Nephron (organoid): ENCODE results near the gene SCGB1A1.
A peak's percentile ranks its signal among the peaks of the same experiment; 100 is the strongest.

Source experiments
- H3K27ac Mint-ChIP-seq, 3 experiments: 2 replicates each; pipeline ENCODE4 v1.8.0; 2020; ENCODE audit warnings: mixed read lengths in 3 of 3, mild to moderate bottlenecking in 2 of 3, moderate library complexity in 1 of 3
- H3K27me3 Mint-ChIP-seq: 2 replicates; pipeline ENCODE4 v1.8.0; 2021; ENCODE audit warnings: low read depth, mild to moderate bottlenecking, moderate library complexity, mixed read lengths
- H3K36me3 Mint-ChIP-seq: 2 replicates; pipeline ENCODE4 v1.8.0; 2020; ENCODE audit warnings: low read depth, mixed read lengths
- H3K4me1 Mint-ChIP-seq: 2 replicates; pipeline ENCODE4 v1.8.0; 2020; ENCODE audit warnings: mixed read lengths
- H3K4me3 Mint-ChIP-seq, 3 experiments: 2 replicates each; pipeline ENCODE4 v1.8.0; 2020; ENCODE audit warnings: mild to moderate bottlenecking in 3 of 3, mixed read lengths in 3 of 3, moderate library complexity in 2 of 3
- H3K9me3 Mint-ChIP-seq: 2 replicates; pipeline ENCODE4 v1.8.0; 2020; ENCODE audit warnings: mixed read lengths
- CTCF ChIP-seq, 3 experiments: fragments of 200-600 bp; sonication (generic); IDR thresholded peaks; one replicate each; pipeline ENCODE4 v1.5.0; 2021; ENCODE audit warnings: antibody characterized with exemption in 3 of 3; ENCODE audit not compliant: unreplicated experiment in 3 of 3

The SCGB1A1 gene

GRCh38 chr11:62410972-62411371 is 7.9 kb upstream of the SCGB1A1 start:
- H3K27me3 Mint-ChIP-seq = no peaks in the 10 kb centered on the region
- no peak overlapping the region for H3K4me3 Mint-ChIP-seq
- TF ChIP-seq CTCF (IDR thresholded peaks at IDR 0.05; ENCODE audit: unreplicated experiment in 3 of 3) = no peak
- no peaks in the 10 kb centered on the region for H3K9me3 Mint-ChIP-seq
- no peaks in the 10 kb centered on the region for H3K36me3 Mint-ChIP-seq
- H3K4me1 Mint-ChIP-seq = peaks cover 4% of the 10 kb centered on the region
- peak overlapping the region in 1 of 3 experiments; percentile 23 for H3K27ac Mint-ChIP-seq

GRCh38 chr11:62411524-62411923 is 7.3 kb upstream of the SCGB1A1 start:
- Mint-ChIP-seq H3K27ac (peak overlapping the region in 1 of 3 experiments; percentile 23), H3K4me1 (no peaks in the 10 kb centered on the region), H3K27me3 (no peaks in the 10 kb centered on the region), H3K4me3 (no peak overlapping the region), H3K36me3 (no peaks in the 10 kb centered on the region), H3K9me3 (no peaks in the 10 kb centered on the region)
- no peak for TF ChIP-seq CTCF (IDR thresholded peaks at IDR 0.05; ENCODE audit: unreplicated experiment in 3 of 3)

- H3K27ac Mint-ChIP-seq = peak overlapping the region in 2 of 3 experiments; percentile 31 to 37
These were observed 5.7 kb upstream of the SCGB1A1 start for GRCh38 chr11:62413060-62413696.

GRCh38 chr11:62416596-62416995 is 2.2 kb upstream of the SCGB1A1 start:
- no peak for TF ChIP-seq CTCF (IDR thresholded peaks at IDR 0.05; ENCODE audit: unreplicated experiment in 3 of 3)
- Mint-ChIP-seq H3K4me3 (no peak overlapping the region), H3K9me3 (no peaks in the 10 kb centered on the region), H3K27me3 (no peaks in the 10 kb centered on the region), H3K27ac (peak overlapping the region; percentile 5 to 19 (median 13)), H3K4me1 (peaks cover 26% of the 10 kb centered on the region), H3K36me3 (no peaks in the 10 kb centered on the region)

More at GRCh38 chr11:62413060-62413696, 5.7 kb upstream of the SCGB1A1 start:
- Mint-ChIP-seq H3K36me3 (no peaks in the 10 kb centered on the region), H3K4me1 (peaks cover 8% of the 10 kb centered on the region), H3K4me3 (no peak overlapping the region), H3K27me3 (no peaks in the 10 kb centered on the region), H3K9me3 (no peaks in the 10 kb centered on the region)
- no peak for TF ChIP-seq CTCF (IDR thresholded peaks at IDR 0.05; ENCODE audit: unreplicated experiment in 3 of 3)

GRCh38 chr11:62418136-62418535 is 697 bp upstream of the SCGB1A1 start:
- H3K4me1 Mint-ChIP-seq = peaks cover 39% of the 10 kb centered on the region
- H3K27ac Mint-ChIP-seq = peak overlapping the region; percentile 52 to 88 (median 88)
- H3K27me3 Mint-ChIP-seq = no peaks in the 10 kb centered on the region
- no peaks in the 10 kb centered on the region for H3K9me3 Mint-ChIP-seq
- no peaks in the 10 kb centered on the region for H3K36me3 Mint-ChIP-seq
- no peak overlapping the region for H3K4me3 Mint-ChIP-seq
- no peak for TF ChIP-seq CTCF (IDR thresholded peaks at IDR 0.05; ENCODE audit: unreplicated experiment in 3 of 3)

- Mint-ChIP-seq H3K9me3 (no peaks in the 10 kb centered on the region), H3K36me3 (no peaks in the 10 kb centered on the region), H3K27ac (peak overlapping the region; percentile 94 to 100 (median 97)), H3K4me3 (peak overlapping the region in 2 of 3 experiments; percentile 25 to 31), H3K27me3 (peaks cover 11% of the 10 kb centered on the region), H3K4me1 (peaks cover 52% of the 10 kb centered on the region)
- TF ChIP-seq CTCF (IDR thresholded peaks at IDR 0.05; ENCODE audit: unreplicated experiment in 3 of 3) = no peak
These were observed 589 bp downstream of the SCGB1A1 start for GRCh38 chr11:62419314-62419929.
